ENCODE data around the gene ACOT12.

GRCh38 chr5:81300921-81301270, 93.0 kb downstream of the ACOT12 start:
- TF ChIP-seq, protein P1, sequence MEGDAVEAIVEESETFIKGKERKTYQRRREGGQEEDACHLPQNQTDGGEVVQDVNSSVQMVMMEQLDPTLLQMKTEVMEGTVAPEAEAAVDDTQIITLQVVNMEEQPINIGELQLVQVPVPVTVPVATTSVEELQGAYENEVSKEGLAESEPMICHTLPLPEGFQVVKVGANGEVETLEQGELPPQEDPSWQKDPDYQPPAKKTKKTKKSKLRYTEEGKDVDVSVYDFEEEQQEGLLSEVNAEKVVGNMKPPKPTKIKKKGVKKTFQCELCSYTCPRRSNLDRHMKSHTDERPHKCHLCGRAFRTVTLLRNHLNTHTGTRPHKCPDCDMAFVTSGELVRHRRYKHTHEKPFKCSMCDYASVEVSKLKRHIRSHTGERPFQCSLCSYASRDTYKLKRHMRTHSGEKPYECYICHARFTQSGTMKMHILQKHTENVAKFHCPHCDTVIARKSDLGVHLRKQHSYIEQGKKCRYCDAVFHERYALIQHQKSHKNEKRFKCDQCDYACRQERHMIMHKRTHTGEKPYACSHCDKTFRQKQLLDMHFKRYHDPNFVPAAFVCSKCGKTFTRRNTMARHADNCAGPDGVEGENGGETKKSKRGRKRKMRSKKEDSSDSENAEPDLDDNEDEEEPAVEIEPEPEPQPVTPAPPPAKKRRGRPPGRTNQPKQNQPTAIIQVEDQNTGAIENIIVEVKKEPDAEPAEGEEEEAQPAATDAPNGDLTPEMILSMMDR (IDR thresholded peaks at IDR 0.05) = no peak
- no peak for TF ChIP-seq POLR2A (IDR thresholded peaks at IDR 0.05)
- no peak for TF ChIP-seq POLR2AphosphoS5 (IDR thresholded peaks at IDR 0.05; ENCODE audit: insufficient read depth in 1 of 2, low read depth in 1 of 2)
